Endothelial cell of umbilical vein (primary cell): ENCODE data around the gene CNPY3. TPM values are rescaled to one million over a fixed set of nuclear protein-coding genes. Genes with fewer than 3 reads are reported as not detected.

Source experiments
- BruUV-seq: library from RNA; stranded (reverse); fragments of 400-500 nt; replicated peaks from 2 replicates; lab custom pipeline; 2021; lab: Mats Ljungman, UMichigan
- CTCF ChIA-PET: fragments of 300-600, 350-600 bp; sonication (Branson Sonifier 250); formaldehyde crosslinking; loops from one replicate; lab custom pipeline; 2021; ENCODE audit warnings: antibody characterized with exemption, inconsistent platforms; lab: Charles Lee
- POLR2A ChIA-PET: fragments of 300-600, 350-600 bp; sonication (Branson Sonifier 250); formaldehyde crosslinking; loops from one replicate; lab custom pipeline; 2021; ENCODE audit warnings: antibody characterized with exemption, inconsistent platforms; lab: Charles Lee
- DNase-seq: peaks from one replicate; pipeline ENCODE4 v3.0.0-alpha.2; 2011; ENCODE audit warnings: low read depth, low spot score
- FAIRE-seq: peaks from 2 replicates; lab custom pipeline; 2011; peaks lifted over from hg19 to GRCh38; lab: Jason Lieb, UNC
- H2AFZ ChIP-seq: 2 replicates; pipeline ENCODE4 v1.6.0; 2012; ENCODE audit warnings: low read depth, low read length, control low read depth, inconsistent platforms
- H3K27ac ChIP-seq: 2 replicates; pipeline ENCODE4 v1.5.1; 2011; ENCODE audit warnings: low read depth, mild to moderate bottlenecking, control low read depth, low read length, moderate library complexity; ENCODE audit not compliant: insufficient read depth
- H3K27me3 ChIP-seq, 2 experiments: 2 replicates each; pipeline versions ENCODE4 v1.6.0 to v1.6.1; 2011; ENCODE audit warnings: low read length in 2 of 2, mixed read lengths in 1 of 2; ENCODE audit not compliant: control insufficient read depth in 2 of 2, insufficient read depth in 2 of 2
- H3K36me3 ChIP-seq, 2 experiments: 2 replicates in 1 of 2; 3 replicates in 1 of 2; pipeline ENCODE4 v1.5.1; 2011; ENCODE audit warnings: low read length in 2 of 2, mild to moderate bottlenecking in 1 of 2, moderate library complexity in 1 of 2; ENCODE audit not compliant: control insufficient read depth in 2 of 2, insufficient read depth in 2 of 2; ENCODE audit errors: extremely low read depth in 1 of 2
- H3K4me1 ChIP-seq: 3 replicates; pipeline ENCODE4 v1.5.1; 2011; ENCODE audit warnings: mild to moderate bottlenecking, low read length; ENCODE audit not compliant: control insufficient read depth, insufficient read depth; ENCODE audit errors: extremely low read depth
- H3K4me2 ChIP-seq: 2 replicates; pipeline ENCODE4 v1.6.1; 2011; ENCODE audit warnings: low read length, control low read depth, mixed read lengths; ENCODE audit not compliant: insufficient read depth
- H3K4me3 ChIP-seq, 3 experiments: fragments of 200-600 bp in 1 of 3; sonication (generic), shearing (Covaris generic) in 1 of 3; replicated peaks in 1 of 3; 2 replicates each; pipeline ENCODE4 v1.5.1; 2011 to 2016; ENCODE audit warnings: control low read depth in 3 of 3, low read length in 3 of 3, mild to moderate bottlenecking in 2 of 3, inconsistent platforms in 1 of 3, low read depth in 1 of 3, moderate library complexity in 1 of 3; ENCODE audit not compliant: insufficient read depth in 1 of 3
- H3K79me2 ChIP-seq: 2 replicates; pipeline ENCODE4 v1.6.0; 2012; ENCODE audit warnings: low read length, inconsistent platforms; ENCODE audit not compliant: control insufficient read depth, insufficient read depth
- H3K9ac ChIP-seq: replicated peaks from 2 replicates; pipeline ENCODE3; 2011; ENCODE audit warnings: low read length, control low read depth; ENCODE audit not compliant: insufficient read depth; ENCODE audit errors: extremely low read depth
- H3K9me1 ChIP-seq: replicated peaks from 3 replicates; pipeline ENCODE4 v1.6.0; 2011; ENCODE audit warnings: mild to moderate bottlenecking, low read length; ENCODE audit not compliant: control insufficient read depth, insufficient read depth; ENCODE audit errors: extremely low read depth
- H3K9me3 ChIP-seq: replicated peaks from 2 replicates; pipeline ENCODE4 v1.5.1; 2012; ENCODE audit warnings: low read length, inconsistent platforms; ENCODE audit not compliant: control insufficient read depth, insufficient read depth
- H4K20me1 ChIP-seq: replicated peaks from 2 replicates; pipeline ENCODE3; 2011; ENCODE audit warnings: mild to moderate bottlenecking, low read length; ENCODE audit not compliant: control insufficient read depth, insufficient read depth; ENCODE audit errors: extremely low read depth
- CTCF ChIP-seq, 2 donors: IDR thresholded peaks; 1 replicate in 1 of 2; 2 replicates in 1 of 2; pipeline ENCODE4 v1.5.1; 2011; ENCODE audit warnings: low read length in 2 of 2, mild to moderate bottlenecking in 2 of 2, moderate library complexity in 2 of 2, control low read depth in 1 of 2, inconsistent platforms in 1 of 2, low read depth in 1 of 2; ENCODE audit not compliant: insufficient read depth in 1 of 2; ENCODE audit errors: extremely low read depth in 1 of 2
- EZH2 ChIP-seq: IDR thresholded peaks from 2 replicates; pipeline ENCODE4 v1.6.1; 2012; ENCODE audit warnings: borderline replicate concordance, low read depth, mild to moderate bottlenecking, moderate library complexity, low read length, inconsistent platforms; ENCODE audit not compliant: severe bottlenecking
- FOS ChIP-seq: IDR thresholded peaks from 2 replicates; pipeline ENCODE4 v1.6.1; 2011; ENCODE audit warnings: mild to moderate bottlenecking, low read length, moderate library complexity, borderline replicate concordance; ENCODE audit not compliant: insufficient read depth
- GATA2 ChIP-seq: IDR thresholded peaks from 2 replicates; pipeline ENCODE4 v1.7.0; 2011; ENCODE audit warnings: low read depth, mild to moderate bottlenecking, moderate library complexity, mixed read lengths, low read length; ENCODE audit not compliant: insufficient read length, insufficient read depth
- JUN ChIP-seq: IDR thresholded peaks from 2 replicates; pipeline ENCODE4 v1.6.1; 2011; ENCODE audit warnings: borderline replicate concordance, low read depth; ENCODE audit not compliant: insufficient read length, insufficient read depth
- MAX ChIP-seq: IDR thresholded peaks from 2 replicates; pipeline ENCODE4 v1.6.1; 2011; ENCODE audit not compliant: insufficient read depth, insufficient read length
- MYC ChIP-seq: IDR thresholded peaks from one replicate; pipeline ENCODE4 v1.6.1; 2011; ENCODE audit warnings: mild to moderate bottlenecking, low read depth, low read length
- POLR2A ChIP-seq: IDR thresholded peaks from 2 replicates; pipeline ENCODE4 v1.6.1; 2012; ENCODE audit warnings: low read depth, mild to moderate bottlenecking, control low read depth, low read length
- POLR2AphosphoS5 ChIP-seq: IDR thresholded peaks from 2 replicates; pipeline ENCODE4 v1.6.1; 2012; ENCODE audit warnings: low read depth, mild to moderate bottlenecking, control low read depth, low read length, moderate library complexity; ENCODE audit not compliant: insufficient read depth
- dilution Hi-C: fragments of 300-500 bp; cut with MboI; formaldehyde crosslinking; loops from one replicate; pipeline ENCODE4 v1.15.0; 2019; ENCODE audit warnings: low sequenced_read_pairs; ENCODE audit not compliant: extremely low pct_ligation_motif_present
- intact Hi-C: fragments of 100-400 bp; cut with micrococcal nuclease; formaldehyde crosslinking; loops from one replicate; pipeline ENCODE4 v1.10.0; 2022
- polyA plus RNA-seq, 4 experiments: library from polyadenylated mRNA; depleted of rRNA in 3 of 4; stranded (reverse) in 3 of 4; unstranded in 1 of 4; fragments of >200 nt; gene quantifications; 2 replicates each; pipeline versions ENCODE4 v1.2.1 to v1.2.3, GENCODE V29; 2011 to 2012; ENCODE audit warnings: missing spikeins in 1 of 4
- total RNA-seq: library from RNA; stranded (reverse); gene quantifications from 2 replicates; pipeline ENCODE4 v1.2.3, GENCODE V29; 2021

Gene CNPY3
- total and polyA plus RNA-seq, 2 donors (not counting 3 experiments of a cell fraction or from before 2014, with no cell fraction given) = 40.8 to 53.1 TPM

GRCh38 chr6:42963179-42963854, 34.0 kb downstream of the CNPY3 start:
- POLR2A ChIA-PET = no interaction called here

More at GRCh38 chr6:42963179-42963854, 34.0 kb downstream of the CNPY3 start:
- Histone ChIP-seq H3K79me2 (no peaks in the 10 kb centered on the region), H3K9me3 (no peaks in the 10 kb centered on the region), H3K4me1 (peaks cover 10% of the 10 kb centered on the region), H3K27me3 (no peaks in the 10 kb centered on the region), H3K27ac (no peak overlapping the region), H3K9ac (no peak overlapping the region), H4K20me1 (no peaks in the 10 kb centered on the region), H2AFZ (no peak overlapping the region), H3K36me3 (peaks cover 0 to 17% of the 10 kb centered on the region in 2 experiments), H3K4me2 (no peak overlapping the region), H3K9me1 (no peaks in the 10 kb centered on the region), H3K4me3 (no peak overlapping the region)
- no peak for TF ChIP-seq CTCF (IDR thresholded peaks at IDR 0.05; ENCODE audit: extremely low read depth in 1 of 2, insufficient read depth in 1 of 2, low read depth in 1 of 2, low read length in 2 of 2)
- no peak for TF ChIP-seq POLR2A
- no peak for TF ChIP-seq FOS
- no peak for TF ChIP-seq MYC
- no peak for TF ChIP-seq GATA2
- no peak for TF ChIP-seq JUN
- TF ChIP-seq POLR2AphosphoS5 = no peak
- TF ChIP-seq MAX = no peak
- TF ChIP-seq EZH2 = no peak
- CTCF ChIA-PET = interaction anchor here (3.0 kb wide), 1 partner anchor 15 kb away, joined by 12 read pairs; the partner anchor contains the start of gene PEX6
- intact Hi-C loops = loop anchor here (5.0 kb wide), 1 partner anchor 49 kb away; the partner anchor contains the start of genes KLHDC3 and MEA1
- BruUV-seq = no TSS peak
- dilution Hi-C loops = no loop called here
- FAIRE-seq (no peak), DNase-seq (no peak)
